Measurements from ENCODE around the gene SPI1.

The SPI1 gene

GRCh38 chr11:47390422-47390760 lies 12.0 kb upstream of the SPI1 start:
- H3K27ac ChIP-seq, result no peak overlapping the region
- TF ChIP-seq, protein P1, sequence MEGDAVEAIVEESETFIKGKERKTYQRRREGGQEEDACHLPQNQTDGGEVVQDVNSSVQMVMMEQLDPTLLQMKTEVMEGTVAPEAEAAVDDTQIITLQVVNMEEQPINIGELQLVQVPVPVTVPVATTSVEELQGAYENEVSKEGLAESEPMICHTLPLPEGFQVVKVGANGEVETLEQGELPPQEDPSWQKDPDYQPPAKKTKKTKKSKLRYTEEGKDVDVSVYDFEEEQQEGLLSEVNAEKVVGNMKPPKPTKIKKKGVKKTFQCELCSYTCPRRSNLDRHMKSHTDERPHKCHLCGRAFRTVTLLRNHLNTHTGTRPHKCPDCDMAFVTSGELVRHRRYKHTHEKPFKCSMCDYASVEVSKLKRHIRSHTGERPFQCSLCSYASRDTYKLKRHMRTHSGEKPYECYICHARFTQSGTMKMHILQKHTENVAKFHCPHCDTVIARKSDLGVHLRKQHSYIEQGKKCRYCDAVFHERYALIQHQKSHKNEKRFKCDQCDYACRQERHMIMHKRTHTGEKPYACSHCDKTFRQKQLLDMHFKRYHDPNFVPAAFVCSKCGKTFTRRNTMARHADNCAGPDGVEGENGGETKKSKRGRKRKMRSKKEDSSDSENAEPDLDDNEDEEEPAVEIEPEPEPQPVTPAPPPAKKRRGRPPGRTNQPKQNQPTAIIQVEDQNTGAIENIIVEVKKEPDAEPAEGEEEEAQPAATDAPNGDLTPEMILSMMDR (IDR thresholded peaks at IDR 0.05), result no peak
- TF ChIP-seq ZFX (IDR thresholded peaks at IDR 0.05; ENCODE audit: borderline replicate concordance), result no peak

DNA sequence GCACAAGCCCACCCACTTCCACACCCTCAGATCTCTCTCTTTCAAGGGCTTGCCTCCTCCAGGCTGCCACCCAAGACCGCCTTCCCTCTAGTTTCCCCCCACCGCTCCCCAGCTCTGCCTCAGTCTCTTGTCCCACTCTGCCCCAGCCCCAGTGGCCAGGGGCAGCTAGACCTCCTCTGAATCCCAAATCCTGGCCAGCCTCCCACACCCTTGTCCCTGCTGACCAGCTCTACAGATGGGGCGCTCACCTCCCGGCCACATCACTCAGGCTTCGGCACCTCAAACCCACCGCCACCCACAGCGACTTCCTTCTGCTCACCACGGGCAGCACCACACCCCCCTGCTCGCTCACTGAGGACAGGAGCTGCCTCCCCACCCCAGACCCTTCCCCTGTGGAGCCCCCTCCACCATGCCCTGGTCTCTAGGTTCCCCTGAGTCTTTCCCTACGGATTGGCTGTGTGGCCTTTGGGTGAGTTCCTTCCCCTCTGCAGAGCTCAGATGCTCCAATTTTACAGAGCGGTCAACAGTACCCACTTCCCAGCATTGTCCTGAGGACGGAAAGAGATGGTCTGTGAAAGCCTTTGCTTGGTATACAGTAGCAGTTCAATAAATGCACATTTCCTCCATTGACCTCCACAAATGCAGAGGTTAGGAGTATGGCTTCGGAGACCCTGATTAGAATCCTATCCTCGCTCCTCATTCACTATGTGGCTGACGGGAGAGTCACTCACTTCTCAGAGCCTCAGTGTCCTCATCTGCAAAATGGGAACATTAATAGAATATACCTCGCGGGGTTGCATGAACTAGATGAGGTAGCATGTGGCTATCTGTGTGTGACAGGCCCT lies 11.5 kb upstream of the SPI1 start:
- no peak overlapping the region for H3K27ac ChIP-seq
- TF ChIP-seq, protein P1 (IDR thresholded peaks at IDR 0.05), result no peak
- TF ChIP-seq ZFX (IDR thresholded peaks at IDR 0.05; ENCODE audit: borderline replicate concordance), result no peak

- TF ChIP-seq, protein P1 (IDR thresholded peaks at IDR 0.05), result no peak
- no peak for TF ChIP-seq ZFX (IDR thresholded peaks at IDR 0.05; ENCODE audit: borderline replicate concordance)
- no peak overlapping the region for H3K27ac ChIP-seq
Observed at GRCh38 chr11:47388697-47389576, 10.6 kb upstream of the SPI1 start.

DNA sequence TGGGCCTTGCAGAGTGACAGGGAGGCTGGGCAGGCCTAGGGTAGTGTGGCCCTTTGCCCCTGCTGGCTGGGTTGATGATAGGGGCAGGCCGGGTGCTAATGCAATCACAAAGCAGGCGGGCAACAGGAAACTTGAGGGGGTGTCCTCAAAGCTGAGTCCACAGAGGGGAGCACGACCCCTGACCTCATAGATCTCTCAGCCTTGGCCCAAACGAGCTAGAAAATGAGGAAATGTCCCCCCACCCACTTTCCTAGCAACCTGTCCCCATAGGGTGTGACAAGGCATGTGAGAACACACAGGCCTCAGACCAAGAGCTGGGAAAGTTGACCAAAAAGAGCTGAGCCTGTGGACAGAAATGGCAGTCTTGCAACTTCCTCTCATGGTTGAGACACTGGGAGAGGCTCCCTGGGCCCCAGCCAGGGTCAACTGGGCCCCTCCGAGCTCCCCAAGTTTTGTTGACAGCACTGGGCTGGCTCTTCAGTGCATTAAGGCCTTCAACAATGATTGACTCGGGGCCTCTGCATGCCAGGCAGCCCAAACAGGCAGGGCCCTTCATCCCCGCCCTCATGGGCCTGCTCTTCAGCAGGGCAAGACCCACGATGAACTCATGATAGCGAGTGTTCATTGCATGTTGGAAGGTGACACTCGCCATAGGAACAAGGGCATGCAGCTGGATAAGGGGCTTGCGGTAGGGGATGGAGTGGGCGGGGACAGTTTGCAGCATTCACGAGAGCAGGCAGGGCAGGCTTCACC lies 9.8 kb upstream of the SPI1 start:
- TF ChIP-seq ZFX (IDR thresholded peaks at IDR 0.05; ENCODE audit: borderline replicate concordance), result no peak
- TF ChIP-seq, protein P1 (IDR thresholded peaks at IDR 0.05), result no peak
- no peak overlapping the region for H3K27ac ChIP-seq

- TF ChIP-seq, protein P1 (IDR thresholded peaks at IDR 0.05), result no peak
- TF ChIP-seq ZFX (IDR thresholded peaks at IDR 0.05; ENCODE audit: borderline replicate concordance), result no peak
- no peak overlapping the region for H3K27ac ChIP-seq
Observed at GRCh38 chr11:47384498-47384897, 6.2 kb upstream of the SPI1 start.

DNA sequence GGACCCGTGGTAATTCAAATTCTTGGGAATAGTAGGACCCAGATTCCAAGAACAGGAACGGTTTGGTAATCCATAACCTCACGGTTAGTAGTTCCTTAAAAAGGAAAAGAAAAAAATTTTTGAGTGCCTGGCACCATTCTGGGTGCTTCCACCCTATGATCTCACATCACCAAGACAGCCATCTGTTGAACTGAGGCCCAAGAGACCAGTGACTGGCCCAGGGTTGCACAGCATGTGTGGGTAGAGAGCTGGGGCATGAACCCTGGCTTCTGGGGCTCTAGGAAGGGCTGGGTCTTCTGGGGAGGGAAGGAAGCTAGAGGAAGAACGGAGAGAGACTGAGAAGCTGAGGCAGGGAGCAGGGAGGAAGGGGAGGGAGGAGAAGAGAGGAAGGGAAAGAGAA lies 4.7 kb upstream of the SPI1 start:
- no peak for TF ChIP-seq ZFX (IDR thresholded peaks at IDR 0.05; ENCODE audit: borderline replicate concordance)
- TF ChIP-seq, protein P1 (IDR thresholded peaks at IDR 0.05), result no peak
- no peak overlapping the region for H3K27ac ChIP-seq
